HEK293 (cell line): ENCODE results near the gene NEGR1.

Experiments
- CTCF ChIA-PET: fragments of 350-600 bp; formaldehyde crosslinking; extraction: SDS; loops from one replicate; lab custom pipeline; 2021; ENCODE audit warnings: antibody characterized with exemption; lab: Yijun Ruan, JAX
- POLR2A ChIA-PET: fragments of 300-600 bp; formaldehyde crosslinking; extraction: SDS; loops from one replicate; lab custom pipeline; 2020; ENCODE audit warnings: antibody characterized with exemption, inconsistent platforms; lab: Yijun Ruan, JAX
- H3K27ac ChIP-seq: fragments of 200-500 bp; sonication (Bioruptor generic); 2 replicates; pipeline ENCODE4 v1.5.1; 2014; ENCODE audit warnings: low read depth, low read length, control low read depth, inconsistent platforms; ENCODE audit errors: extremely low read depth
- H3K36me3 ChIP-seq, 2 experiments: fragments of 200-500 bp in 1 of 2; sonication (Bioruptor generic) in 1 of 2; 1 replicate in 1 of 2; 2 replicates in 1 of 2; pipeline ENCODE4 v1.5.1; 2014 to 2017; ENCODE audit warnings: inconsistent platforms in 2 of 2, low read length in 2 of 2; ENCODE audit not compliant: control insufficient read depth in 2 of 2, insufficient read depth in 1 of 2
- H3K4me1 ChIP-seq: fragments of 200-500 bp; sonication (Bioruptor generic); 2 replicates; pipeline ENCODE4 v1.5.1; 2014; ENCODE audit warnings: mild to moderate bottlenecking, low read length, inconsistent platforms; ENCODE audit not compliant: control insufficient read depth, insufficient read depth
- H3K4me3 ChIP-seq: 2 replicates; pipeline ENCODE4 v1.5.1; 2011; ENCODE audit warnings: low read depth, mild to moderate bottlenecking, control low read depth, low read length, moderate library complexity
- H3K9me3 ChIP-seq: fragments of 200-500 bp; sonication (Bioruptor generic); 2 replicates; pipeline ENCODE4 v1.5.1; 2014; ENCODE audit warnings: low read depth, low read length, inconsistent platforms; ENCODE audit not compliant: control insufficient read depth, insufficient read depth
- ATF2 ChIP-seq: fragments of 450-650 bp; formaldehyde crosslinking; IDR thresholded peaks from 2 replicates; pipeline ENCODE4 v1.5.1; 2016; ENCODE audit warnings: missing biosample characterization, missing genetic modification characterization, low read depth
- ELK4 ChIP-seq: IDR thresholded peaks from 2 replicates; pipeline ENCODE4 v1.6.1; 2011; ENCODE audit warnings: mild to moderate bottlenecking, low read depth, low read length, borderline replicate concordance
- GLI2 ChIP-seq: fragments of 450-650 bp; formaldehyde crosslinking; IDR thresholded peaks from 2 replicates; pipeline ENCODE4; 2017; ENCODE audit warnings: missing biosample characterization, missing genetic modification characterization, low read depth, borderline replicate concordance
- SP2 ChIP-seq: fragments of 450-650 bp; formaldehyde crosslinking; IDR thresholded peaks from 2 replicates; pipeline ENCODE4 v1.5.1; 2016; ENCODE audit warnings: missing biosample characterization, missing genetic modification characterization
- SP3 ChIP-seq: fragments of 450-650 bp; formaldehyde crosslinking; IDR thresholded peaks from 2 replicates; pipeline ENCODE4 v1.5.1; 2016; ENCODE audit warnings: missing biosample characterization, missing genetic modification characterization
- ZBTB10 ChIP-seq: fragments of 450-650 bp; formaldehyde crosslinking; IDR thresholded peaks from 2 replicates; pipeline ENCODE4 v1.5.1; 2016; ENCODE audit warnings: missing biosample characterization, missing genetic modification characterization
- ZBTB17 ChIP-seq: fragments of 450-650 bp; formaldehyde crosslinking; IDR thresholded peaks from 2 replicates; pipeline ENCODE4 v1.5.1; 2016; ENCODE audit warnings: missing biosample characterization, missing genetic modification characterization
- ZBTB26 ChIP-seq: fragments of 450-650 bp; formaldehyde crosslinking; optimal IDR thresholded peaks from 2 replicates; pipeline ENCODE3; 2016; ENCODE audit warnings: missing biosample characterization, mild to moderate bottlenecking, missing genetic modification characterization
- ZIC2 ChIP-seq: fragments of 450-650 bp; formaldehyde crosslinking; IDR thresholded peaks from 2 replicates; pipeline ENCODE4 v1.5.1; 2016; ENCODE audit warnings: missing biosample characterization, missing genetic modification characterization
- ZNF155 ChIP-seq: fragments of 450-650 bp; formaldehyde crosslinking; IDR thresholded peaks from 2 replicates; pipeline ENCODE4 v1.5.1; 2016; ENCODE audit warnings: missing biosample characterization, missing genetic modification characterization
- ZNF174 ChIP-seq: fragments of 450-650 bp; formaldehyde crosslinking; IDR thresholded peaks from 2 replicates; pipeline ENCODE4 v1.5.0; 2017; ENCODE audit warnings: missing biosample characterization, mild to moderate bottlenecking, missing genetic modification characterization
- ZNF19 ChIP-seq: fragments of 450-650 bp; formaldehyde crosslinking; IDR thresholded peaks from 2 replicates; pipeline ENCODE4; 2016; ENCODE audit warnings: missing biosample characterization, missing genetic modification characterization, low read depth
- ZNF274 ChIP-seq, 2 experiments: fragments of 200-500 bp in 1 of 2; fragments of 450-650 bp in 1 of 2; sonication (Bioruptor generic) in 1 of 2; formaldehyde crosslinking in 1 of 2; IDR thresholded peaks; 2 replicates each; pipeline versions ENCODE4 v1.5.1 to v1.6.1; 2014 to 2016; ENCODE audit warnings: borderline replicate concordance in 1 of 2, inconsistent platforms in 1 of 2, low read length in 1 of 2, missing biosample characterization in 1 of 2, missing genetic modification characterization in 1 of 2
- ZNF311 ChIP-seq: fragments of 450-650 bp; formaldehyde crosslinking; IDR thresholded peaks from 2 replicates; pipeline ENCODE4 v1.5.1; 2017; ENCODE audit warnings: missing biosample characterization, missing genetic modification characterization, borderline replicate concordance
- ZNF488 ChIP-seq: fragments of 450-650 bp; formaldehyde crosslinking; IDR thresholded peaks from 2 replicates; pipeline ENCODE4 v1.5.1; 2016; ENCODE audit warnings: missing biosample characterization, missing genetic modification characterization
- ZNF514 ChIP-seq: fragments of 450-650 bp; formaldehyde crosslinking; IDR thresholded peaks from 2 replicates; pipeline ENCODE4 v1.5.1; 2016; ENCODE audit warnings: missing biosample characterization, missing genetic modification characterization
- ZNF530 ChIP-seq: fragments of 450-650 bp; formaldehyde crosslinking; IDR thresholded peaks from 2 replicates; pipeline ENCODE4 v1.5.1; 2016; ENCODE audit warnings: low read depth, missing biosample characterization, missing genetic modification characterization
- ZNF555 ChIP-seq: fragments of 450-650 bp; formaldehyde crosslinking; conservative IDR thresholded peaks from 2 replicates; pipeline ENCODE4 v1.5.1; 2017; ENCODE audit warnings: missing biosample characterization, mild to moderate bottlenecking, missing genetic modification characterization, inconsistent platforms
- ZNF560 ChIP-seq: fragments of 450-650 bp; formaldehyde crosslinking; IDR thresholded peaks from 2 replicates; pipeline ENCODE4 v1.5.1; 2017; ENCODE audit warnings: missing biosample characterization, missing genetic modification characterization, borderline replicate concordance
- ZNF658 ChIP-seq: fragments of 450-650 bp; formaldehyde crosslinking; IDR thresholded peaks from 2 replicates; pipeline ENCODE4; 2016; ENCODE audit warnings: missing biosample characterization, missing genetic modification characterization
- ZNF707 ChIP-seq: fragments of 450-650 bp; formaldehyde crosslinking; IDR thresholded peaks from 2 replicates; pipeline ENCODE4 v1.5.1; 2016; ENCODE audit warnings: missing biosample characterization, missing genetic modification characterization
- ZNF76 ChIP-seq: fragments of 450-650 bp; formaldehyde crosslinking; IDR thresholded peaks from 2 replicates; pipeline ENCODE4; 2016; ENCODE audit warnings: low read depth, missing biosample characterization, missing genetic modification characterization, borderline replicate concordance
- ZNF837 ChIP-seq: fragments of 450-650 bp; formaldehyde crosslinking; IDR thresholded peaks from 2 replicates; pipeline ENCODE4 v1.5.1; 2016; ENCODE audit warnings: missing biosample characterization, missing genetic modification characterization

Gene NEGR1

GRCh38 chr1:72010094-72010431 lies 272.3 kb downstream of the NEGR1 start (continued):
- TF ChIP-seq ZNF488 (tag by site-specific recombination): no peak
- no peak for TF ChIP-seq ZNF174
- no peak for TF ChIP-seq GLI2
- TF ChIP-seq ZNF19: no peak

GRCh38 chr1:72009173-72010093 lies 272.9 kb downstream of the NEGR1 start:
- TF ChIP-seq ZNF311 (tag by site-specific recombination) (no peak), ZBTB17 (no peak), ZNF274 (IDR thresholded peaks at IDR 0.05; ENCODE audit: low read length) (no peak), ZNF274 (tag by site-specific recombination; IDR thresholded peaks at IDR 0.05; ENCODE audit: borderline replicate concordance) (no peak), ZNF658 (tag by site-specific recombination) (no peak), SP3 (no peak), ZNF560 (tag by site-specific recombination) (no peak), ELK4 (no peak), ZNF555 (tag by site-specific recombination) (no peak)
- H3K36me3 ChIP-seq: no peaks in the 10 kb centered on the region
- no peak overlapping the region for H3K27ac ChIP-seq
- CTCF ChIA-PET: interaction anchor here (0.6 kb wide), 1 partner anchor 916 kb away, joined by 4 read pairs; no protein-coding TSS in a partner anchor
- no peaks in the 10 kb centered on the region for H3K9me3 ChIP-seq
- H3K4me1 ChIP-seq: no peaks in the 10 kb centered on the region
- POLR2A ChIA-PET: no interaction called here
- H3K4me3 ChIP-seq: no peak overlapping the region

- H3K27ac ChIP-seq: no peak overlapping the region
- ChIA-PET CTCF (interaction anchor here (0.7 kb wide), 1 partner anchor 56 kb away, joined by 3 read pairs; no protein-coding TSS in a partner anchor), POLR2A (no interaction called here)
- TF ChIP-seq ZBTB26 (tag by site-specific recombination) (no peak), ZIC2 (tag by site-specific recombination) (no peak), ZNF707 (no peak), ZNF274 (IDR thresholded peaks at IDR 0.05; ENCODE audit: low read length) (no peak), ZNF274 (tag by site-specific recombination; IDR thresholded peaks at IDR 0.05; ENCODE audit: borderline replicate concordance) (no peak), ZNF837 (no peak), ZNF19 (no peak), ZNF530 (no peak), ATF2 (tag by site-specific recombination) (no peak), ZNF155 (tag by site-specific recombination) (no peak), ZNF555 (tag by site-specific recombination) (no peak), ZBTB17 (no peak), ZNF76 (tag by site-specific recombination) (no peak), SP2 (tag by site-specific recombination) (no peak), ZBTB10 (no peak), ZNF514 (tag by site-specific recombination) (no peak)
- no peak overlapping the region for H3K4me3 ChIP-seq
- H3K4me1 ChIP-seq: no peaks in the 10 kb centered on the region
- H3K36me3 ChIP-seq: no peaks in the 10 kb centered on the region
- H3K9me3 ChIP-seq: no peaks in the 10 kb centered on the region
Measured at GRCh38 chr1:72007312-72007711, 275.0 kb downstream of the NEGR1 start.
